Esophagus squamous epithelium (tissue), 5 donors: ENCODE data around the gene NLK. TPM values are rescaled to one million over a fixed set of nuclear protein-coding genes. Genes with fewer than 3 reads are reported as not detected.
"Not testable (repeated sequence)": the region's sequence is repeated elsewhere in the genome, so short reads cannot be mapped to it uniquely, and the experiment has no call there.

Experiments used
- DNase-seq: peaks from one replicate; lab custom pipeline; 2025; lab: John Stamatoyannopoulos, UW
- H3K27ac ChIP-seq, 4 donors: fragments of 200-600 bp; sonication (generic); one replicate each; pipeline ENCODE4 v1.5.1; 2016 to 2019; ENCODE audit warnings: mild to moderate bottlenecking in 1 of 4
- H3K27me3 ChIP-seq, 4 donors: fragments of 200-600 bp; sonication (generic); 1 replicate in 3 of 4; 2 replicates in 1 of 4; pipeline versions ENCODE4 v1.5.1 to v1.6.0; 2017 to 2021; ENCODE audit warnings: antibody characterized with exemption in 1 of 4
- H3K36me3 ChIP-seq, 3 donors: fragments of 200-600 bp; sonication (generic); one replicate each; pipeline ENCODE4 v1.5.1; 2016 to 2019
- H3K4me1 ChIP-seq, 3 donors: fragments of 200-600 bp; sonication (generic); one replicate each; pipeline ENCODE4 v1.5.1; 2017 to 2019
- H3K4me3 ChIP-seq, 4 donors: fragments of 200-600 bp; sonication (generic); 1 replicate in 3 of 4; 2 replicates in 1 of 4; pipeline ENCODE4 v1.5.1; 2016 to 2019; ENCODE audit warnings: mild to moderate bottlenecking in 2 of 4, moderate library complexity in 1 of 4
- H3K9me3 ChIP-seq, 3 donors: fragments of 200-600 bp; sonication (generic); one replicate each; pipeline ENCODE4 v1.5.1; 2016 to 2019
- POLR2A ChIP-seq, 4 donors: fragments of 450-650 bp; IDR thresholded peaks; one replicate each; pipeline ENCODE4 v1.6.1; 2017; ENCODE audit warnings: antibody characterized with exemption in 4 of 4, mild to moderate bottlenecking in 4 of 4, moderate library complexity in 3 of 4
- WGBS, 2 donors: methylation state at CpG; one replicate each; pipeline ENCODE4 v1.1.5; 2018; 5-methylcytosine and 5-hydroxymethylcytosine counted together
- intact Hi-C: fragments of 100-400 bp; cut with DNase I; formaldehyde crosslinking; loops from one replicate; pipeline ENCODE4 v1.15.0; 2022
- total RNA-seq, 4 donors: library from RNA; depleted of rRNA; stranded (reverse); fragments of >200 nt; gene quantifications; one replicate each; pipeline ENCODE4 v1.1.0, GENCODE V29; 2016
- TF ChIP-seq, protein P1 (sequence below), 6 experiments: fragments of 450-650 bp in 4 of 6; fragments of 200-600 bp in 2 of 6; sonication (generic) in 2 of 6; IDR thresholded peaks; one replicate each; pipeline ENCODE4 v1.5.1; 2016 to 2019; ENCODE audit warnings: antibody characterized with exemption in 6 of 6, mild to moderate bottlenecking in 4 of 6, moderate library complexity in 4 of 6
- donor health status: DM: yes; HTN: yes; CAD: no.

Gene NLK
- total RNA-seq, 4 donors from 2014 or later, result 7.5 to 14.0 (median 11.4) TPM

DNA sequence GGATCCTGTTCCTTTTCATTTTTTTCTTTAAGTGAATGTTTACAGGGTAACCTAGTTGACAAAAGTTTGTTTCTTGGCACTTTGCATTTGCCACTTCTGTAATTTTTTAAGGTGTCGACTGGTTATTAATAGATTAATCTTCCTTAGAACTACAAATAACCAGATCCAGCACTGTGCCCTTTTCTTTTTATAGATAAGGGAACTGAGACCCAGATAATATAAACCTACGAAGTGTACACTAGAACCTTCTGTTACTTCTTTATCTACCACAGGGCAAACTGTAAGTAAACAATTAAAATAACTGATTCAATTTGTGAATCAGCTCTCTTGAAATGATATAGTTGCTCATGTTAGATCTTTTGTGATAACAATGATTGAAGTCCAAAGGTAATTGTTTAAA, 55.4 kb downstream of the NLK start:
- Histone ChIP-seq H3K27ac (no peak overlapping the region), H3K27me3 (no peaks in the 10 kb centered on the region), H3K4me1 (no peaks in the 10 kb centered on the region), H3K9me3 (no peaks in the 10 kb centered on the region), H3K4me3 (no peak overlapping the region), H3K36me3 (no peaks in the 10 kb centered on the region)
- TF ChIP-seq POLR2A (IDR thresholded peaks at IDR 0.05), result no peak
- TF ChIP-seq, protein P1, sequence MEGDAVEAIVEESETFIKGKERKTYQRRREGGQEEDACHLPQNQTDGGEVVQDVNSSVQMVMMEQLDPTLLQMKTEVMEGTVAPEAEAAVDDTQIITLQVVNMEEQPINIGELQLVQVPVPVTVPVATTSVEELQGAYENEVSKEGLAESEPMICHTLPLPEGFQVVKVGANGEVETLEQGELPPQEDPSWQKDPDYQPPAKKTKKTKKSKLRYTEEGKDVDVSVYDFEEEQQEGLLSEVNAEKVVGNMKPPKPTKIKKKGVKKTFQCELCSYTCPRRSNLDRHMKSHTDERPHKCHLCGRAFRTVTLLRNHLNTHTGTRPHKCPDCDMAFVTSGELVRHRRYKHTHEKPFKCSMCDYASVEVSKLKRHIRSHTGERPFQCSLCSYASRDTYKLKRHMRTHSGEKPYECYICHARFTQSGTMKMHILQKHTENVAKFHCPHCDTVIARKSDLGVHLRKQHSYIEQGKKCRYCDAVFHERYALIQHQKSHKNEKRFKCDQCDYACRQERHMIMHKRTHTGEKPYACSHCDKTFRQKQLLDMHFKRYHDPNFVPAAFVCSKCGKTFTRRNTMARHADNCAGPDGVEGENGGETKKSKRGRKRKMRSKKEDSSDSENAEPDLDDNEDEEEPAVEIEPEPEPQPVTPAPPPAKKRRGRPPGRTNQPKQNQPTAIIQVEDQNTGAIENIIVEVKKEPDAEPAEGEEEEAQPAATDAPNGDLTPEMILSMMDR (IDR thresholded peaks at IDR 0.05), result no peak
- 66 to 69% methylated on average over 2 of the region's 2 CpGs for WGBS, 2 donors
- intact Hi-C loops, result no loop called here
- no peak for DNase-seq

DNA sequence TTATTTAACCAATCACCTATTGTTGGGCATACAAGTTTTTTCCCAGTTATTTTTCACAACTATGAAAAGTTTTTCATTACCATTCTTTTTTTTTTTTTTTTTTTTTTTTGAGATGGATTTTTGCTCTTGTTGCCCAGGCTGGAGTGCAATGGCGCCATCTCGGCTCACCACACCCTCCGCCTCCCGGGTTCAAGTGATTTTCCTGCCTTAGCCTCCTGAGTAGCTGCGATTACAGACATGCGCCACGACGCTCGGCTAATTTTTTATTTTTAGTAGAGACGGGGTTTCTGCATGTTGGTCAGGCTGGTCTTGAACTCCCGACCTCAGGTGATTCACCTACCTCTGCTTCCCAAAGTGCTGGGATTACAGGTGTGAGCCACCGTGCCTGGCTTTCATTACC, 56.1 kb downstream of the NLK start:
- H3K4me3 ChIP-seq, H3K4me1 ChIP-seq, H3K36me3 ChIP-seq, DNase-seq, H3K27ac ChIP-seq, intact Hi-C loops, H3K27me3 ChIP-seq, H3K9me3 ChIP-seq: not testable (repeated sequence)
- WGBS, 2 donors, result 96 to 98% methylated on average over 12 of the region's 12 CpGs

DNA sequence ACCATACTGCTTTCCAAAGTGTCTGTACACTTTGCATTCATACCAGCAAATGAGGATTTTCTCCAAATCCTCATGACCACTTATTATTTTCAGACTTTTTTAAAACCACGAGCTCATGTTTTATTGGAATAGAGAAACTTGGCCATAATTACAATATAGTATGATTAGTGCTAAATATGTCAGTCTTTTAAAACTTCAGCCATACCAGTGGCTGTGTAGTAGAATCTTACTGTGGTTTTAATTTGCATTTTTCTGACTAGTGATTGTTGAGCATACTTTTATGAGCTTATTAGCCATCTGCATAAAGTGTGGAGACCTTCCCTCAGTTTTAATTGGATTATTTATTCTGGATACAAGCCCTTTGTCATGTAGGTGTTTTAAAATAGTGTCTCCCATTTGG, 57.8 kb downstream of the NLK start:
- H3K27me3 ChIP-seq, result no peaks in the 10 kb centered on the region
- DNase-seq, result no peak
- no peaks in the 10 kb centered on the region for H3K4me1 ChIP-seq
- H3K4me3 ChIP-seq, result no peak overlapping the region
- no peaks in the 10 kb centered on the region for H3K36me3 ChIP-seq
- TF ChIP-seq, protein P1 (IDR thresholded peaks at IDR 0.05), result no peak
- TF ChIP-seq POLR2A (IDR thresholded peaks at IDR 0.05), result no peak
- 81 to 83% methylated on average over 1 of the region's 1 CpG for WGBS, 2 donors
- no peaks in the 10 kb centered on the region for H3K9me3 ChIP-seq
- intact Hi-C loops, result no loop called here
- H3K27ac ChIP-seq, result no peak overlapping the region

DNA sequence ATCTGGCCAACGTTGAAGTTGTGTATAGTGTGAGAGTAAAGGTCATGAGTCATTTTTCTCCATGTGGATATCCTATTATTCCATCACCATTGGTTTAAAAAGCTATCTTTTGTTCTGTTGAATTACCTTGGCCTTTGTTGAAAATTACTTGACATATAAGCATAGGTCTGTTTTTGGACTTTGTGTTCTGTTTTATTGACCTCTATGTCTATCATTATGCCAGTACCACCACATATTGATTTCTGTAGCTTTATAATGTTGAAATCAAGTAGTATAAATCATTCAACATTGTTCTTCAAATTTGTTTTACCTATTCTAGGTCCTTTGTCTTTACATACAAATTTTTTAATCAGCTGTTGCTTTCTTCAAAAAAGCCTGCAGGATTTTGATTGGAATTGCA, 58.5 kb downstream of the NLK start:
- intact Hi-C loops, result no loop called here
- 57 to 65% methylated on average over 1 of the region's 1 CpG for WGBS, 2 donors
- Histone ChIP-seq H3K9me3 (no peaks in the 10 kb centered on the region), H3K4me1 (no peaks in the 10 kb centered on the region), H3K4me3 (no peak overlapping the region), H3K27me3 (no peaks in the 10 kb centered on the region), H3K27ac (no peak overlapping the region), H3K36me3 (no peaks in the 10 kb centered on the region)
- TF ChIP-seq, protein P1 (IDR thresholded peaks at IDR 0.05), result no peak
- no peak for TF ChIP-seq POLR2A (IDR thresholded peaks at IDR 0.05)
- no peak for DNase-seq

DNA sequence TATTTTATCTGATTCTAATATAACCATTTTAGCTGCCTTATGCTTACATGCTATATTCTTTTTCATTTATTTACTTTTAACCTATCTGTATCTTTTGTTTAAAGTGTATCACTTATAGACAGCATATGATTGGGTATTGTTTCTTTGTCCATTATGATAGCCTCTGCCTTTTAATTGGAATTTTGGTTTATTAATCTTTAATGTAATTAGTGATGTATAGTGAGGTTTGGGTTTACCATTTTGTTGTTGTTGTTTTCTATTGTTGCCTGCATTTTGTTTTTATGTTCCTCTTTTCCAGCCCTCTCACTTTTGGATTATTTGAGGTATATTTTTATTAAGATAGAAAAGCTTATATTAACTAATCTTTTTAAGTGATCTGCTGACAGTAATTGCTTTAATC, 59.4 kb downstream of the NLK start:
- Histone ChIP-seq H3K9me3 (no peaks in the 10 kb centered on the region), H3K4me1 (no peaks in the 10 kb centered on the region), H3K27me3 (no peaks in the 10 kb centered on the region), H3K36me3 (no peaks in the 10 kb centered on the region), H3K27ac (no peak overlapping the region), H3K4me3 (no peak overlapping the region)
- no peak for TF ChIP-seq POLR2A (IDR thresholded peaks at IDR 0.05)
- TF ChIP-seq, protein P1 (IDR thresholded peaks at IDR 0.05), result no peak
- DNase-seq, result no peak
- intact Hi-C loops, result no loop called here

DNA sequence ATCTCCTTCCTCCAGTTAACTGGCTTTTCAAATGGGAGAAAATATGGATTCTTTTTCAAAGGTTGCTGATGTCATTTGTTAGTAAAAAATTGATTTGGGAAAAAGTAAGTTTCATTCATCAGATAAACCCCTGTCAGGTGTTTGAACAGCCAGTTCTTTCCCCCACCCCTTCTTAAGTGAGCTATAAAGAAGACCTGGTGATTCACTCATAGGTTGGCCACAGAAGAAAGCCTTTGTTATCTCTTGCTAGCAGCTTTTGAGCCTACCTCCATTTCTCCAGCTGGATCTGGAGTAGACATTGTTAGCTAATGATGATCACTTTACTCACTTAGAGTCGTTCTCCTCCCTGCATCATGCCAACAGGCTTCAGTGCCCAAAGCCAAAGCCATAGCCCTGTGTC, 63.0 kb downstream of the NLK start:
- no peaks in the 10 kb centered on the region for H3K36me3 ChIP-seq
- no peak for DNase-seq
- 70 to 75% methylated on average over 1 of the region's 1 CpG for WGBS, 2 donors
- H3K4me3 ChIP-seq, result no peak overlapping the region
- no peaks in the 10 kb centered on the region for H3K27me3 ChIP-seq
- H3K4me1 ChIP-seq, result no peaks in the 10 kb centered on the region
- no peaks in the 10 kb centered on the region for H3K9me3 ChIP-seq
- intact Hi-C loops, result no loop called here
- H3K27ac ChIP-seq, result no peak overlapping the region
- TF ChIP-seq, protein P1 (IDR thresholded peaks at IDR 0.05), result no peak
- no peak for TF ChIP-seq POLR2A (IDR thresholded peaks at IDR 0.05)
